Adipose tissue (tissue), 3 donors: ENCODE measurements around the gene TMEM135. TPM values are rescaled to one million over a fixed set of nuclear protein-coding genes. Genes with fewer than 3 reads are reported as not detected.
"Not testable (repeated sequence)": the region's sequence is repeated elsewhere in the genome, so short reads cannot be mapped to it uniquely, and the experiment has no call there.

ENCODE experiments used
- H3K27ac ChIP-seq: one replicate; pipeline ENCODE4 v1.5.1; 2013; ENCODE audit warnings: low read depth, low read length
- WGBS, 3 donors: extraction: QIAGEN DNeasy Blood & Tissue Kit; methylation state at CpG; one replicate each; pipeline ENCODE4 v1.1.7; 2013; 5-methylcytosine and 5-hydroxymethylcytosine counted together
- polyA plus RNA-seq, 3 donors: library from polyadenylated mRNA; stranded (reverse); fragments of 200-250 nt; gene quantifications; one replicate each; pipeline ENCODE4 v1.2.3, GENCODE V29; 2013
- donor health status: healthy with polysubstance abuse.
- donor health status: Bipolar disorder and iron deficiency.
- donor health status: healthy.

TMEM135 gene
- polyA plus RNA-seq, 3 donors = 4.8 to 26.3 (median 14.6) TPM

- whole genome bisulfite sequencing, 3 donors = 88 to 96% (median 95%) methylated on average over 1 of the region's 1 CpG
- H3K27ac ChIP-seq = no peak overlapping the region
Observed at GRCh38 chr11:87120937-87121336, 83.2 kb downstream of the TMEM135 start.

GRCh38 chr11:87122852-87123251 lies 85.1 kb downstream of the TMEM135 start:
- no peak overlapping the region for H3K27ac ChIP-seq
- WGBS, 3 donors = 95 to 97% (median 95%) methylated on average over 3 of the region's 3 CpGs

GRCh38 chr11:87125257-87125656 lies 87.5 kb downstream of the TMEM135 start:
- H3K27ac ChIP-seq = no peak overlapping the region
- WGBS, 3 donors = 77 to 93% (median 92%) methylated on average over 2 of the region's 2 CpGs

GRCh38 chr11:87127101-87127500 lies 89.4 kb downstream of the TMEM135 start:
- no peak overlapping the region for H3K27ac ChIP-seq
- WGBS, 3 donors = 66 to 87% (median 82%) methylated on average over 4 of the region's 4 CpGs

- WGBS, 3 donors = 54 to 88% (median 83%) methylated on average over 2 of the region's 2 CpGs
- no peak overlapping the region for H3K27ac ChIP-seq
Observed at GRCh38 chr11:87128372-87128771, 90.6 kb downstream of the TMEM135 start.

- no peak overlapping the region for H3K27ac ChIP-seq
- WGBS, 3 donors = 97 to 100% (median 98%) methylated on average over 1 of the region's 1 CpG
Observed at GRCh38 chr11:87134524-87135106, 96.9 kb downstream of the TMEM135 start.

- WGBS, 3 donors = 78 to 87% (median 83%) methylated on average over 1 of the region's 1 CpG
- no peak overlapping the region for H3K27ac ChIP-seq
Observed at GRCh38 chr11:87136236-87136635, 98.5 kb downstream of the TMEM135 start.

GRCh38 chr11:87137711-87138110 lies 100.0 kb downstream of the TMEM135 start:
- no peak overlapping the region for H3K27ac ChIP-seq
- whole genome bisulfite sequencing, 3 donors = 81 to 95% (median 88%) methylated on average over 2 of the region's 2 CpGs

- no peak overlapping the region for H3K27ac ChIP-seq
- 41 to 100% (median 59%) methylated on average over 1 of the region's 1 CpG for WGBS, 3 donors
Observed at GRCh38 chr11:87139475-87139874, 101.7 kb downstream of the TMEM135 start.

- 68 to 99% (median 91%) methylated on average over 2 of the region's 2 CpGs for WGBS, 3 donors
Observed at GRCh38 chr11:87141322-87141721, 103.6 kb downstream of the TMEM135 start.

GRCh38 chr11:87141980-87142514 lies 104.3 kb downstream of the TMEM135 start:
- H3K27ac ChIP-seq = no peak overlapping the region
- 78 to 96% (median 78%) methylated on average over 3 of the region's 3 CpGs for WGBS, 3 donors

More at GRCh38 chr11:87141322-87141721, 103.6 kb downstream of the TMEM135 start:
- no peak overlapping the region for H3K27ac ChIP-seq

- 95 to 100% (median 95%) methylated on average over 1 of the region's 1 CpG for WGBS, 3 donors
- no peak overlapping the region for H3K27ac ChIP-seq
Observed at GRCh38 chr11:87142594-87142993, 104.9 kb downstream of the TMEM135 start.

- no peak overlapping the region for H3K27ac ChIP-seq
- WGBS, 3 donors = 78 to 92% (median 78%) methylated on average over 4 of the region's 4 CpGs
Observed at GRCh38 chr11:87143641-87144040, 105.9 kb downstream of the TMEM135 start.

- H3K27ac ChIP-seq = no peak overlapping the region
- 52 to 83% (median 79%) methylated on average over 3 of the region's 3 CpGs for WGBS, 3 donors
Observed at GRCh38 chr11:87144252-87144651, 106.5 kb downstream of the TMEM135 start.

GRCh38 chr11:87148749-87149148 lies 111.0 kb downstream of the TMEM135 start:
- 84 to 93% (median 85%) methylated on average over 2 of the region's 2 CpGs for WGBS, 3 donors
- no peak overlapping the region for H3K27ac ChIP-seq

GRCh38 chr11:87149782-87150181 lies 112.0 kb downstream of the TMEM135 start:
- 90 to 99% (median 98%) methylated on average over 7 of the region's 7 CpGs for WGBS, 3 donors
- not testable (repeated sequence) for H3K27ac ChIP-seq

- 38 to 78% (median 49%) methylated on average over 1 of the region's 1 CpG for whole genome bisulfite sequencing, 3 donors
- H3K27ac ChIP-seq = no peak overlapping the region
Observed at GRCh38 chr11:87150936-87151335, 113.2 kb downstream of the TMEM135 start.

- no peak overlapping the region for H3K27ac ChIP-seq
- 96 to 100% (median 96%) methylated on average over 2 of the region's 2 CpGs for WGBS, 3 donors
Observed at GRCh38 chr11:87154246-87154645, 116.5 kb downstream of the TMEM135 start.

- no peak overlapping the region for H3K27ac ChIP-seq
- WGBS, 3 donors = 95 to 99% (median 96%) methylated on average over 2 of the region's 2 CpGs
Observed at GRCh38 chr11:87156970-87157369, 119.2 kb downstream of the TMEM135 start.

- not testable (repeated sequence) for H3K27ac ChIP-seq
- WGBS, 3 donors = 94 to 99% (median 95%) methylated on average over 3 of the region's 3 CpGs
Observed at GRCh38 chr11:87169076-87169475, 131.3 kb downstream of the TMEM135 start.
